D341Med (cell line): ENCODE data around the gene CEBPA.

ENCODE experiments used
- DNase-seq: peaks from one replicate; pipeline ENCODE4 v3.0.0; 2012; ENCODE audit warnings: low spot score

The CEBPA gene

GRCh38 chr19:33302175-33302973 lies at the start of gene CEBPA:
TSS of gene CEBPA (minus strand) at chr19:33302534. CDS start at chr19:33302414, 120 bp downstream.
- DNase-seq = peak; percentile 97

GRCh38 chr19:33350538-33351309 lies 48.4 kb upstream of the CEBPA start:
- DNase-seq = no peak

- DNase-seq = no peak
Observed at GRCh38 chr19:33349319-33350289, 47.3 kb upstream of the CEBPA start.

- DNase-seq = no peak
Observed at GRCh38 chr19:33348301-33349010, 46.1 kb upstream of the CEBPA start.

- no peak for DNase-seq
Observed at GRCh38 chr19:33347300-33347699, 45.0 kb upstream of the CEBPA start.

- DNase-seq = no peak
Observed at GRCh38 chr19:33346665-33347064, 44.3 kb upstream of the CEBPA start.

- no peak for DNase-seq
Observed at GRCh38 chr19:33345163-33345562, 42.8 kb upstream of the CEBPA start.

GRCh38 chr19:33344573-33344925 lies 42.2 kb upstream of the CEBPA start:
- no peak for DNase-seq

- no peak for DNase-seq
Observed at GRCh38 chr19:33343859-33344572, 41.7 kb upstream of the CEBPA start.

- no peak for DNase-seq
Observed at GRCh38 chr19:33343301-33343700, 41.0 kb upstream of the CEBPA start.

GRCh38 chr19:33340991-33341390 lies 38.7 kb upstream of the CEBPA start:
- no peak for DNase-seq

- no peak for DNase-seq
Observed at GRCh38 chr19:33339016-33339984, 37.0 kb upstream of the CEBPA start.

GRCh38 chr19:33335446-33335845 lies 33.1 kb upstream of the CEBPA start:
- no peak for DNase-seq

- no peak for DNase-seq
Observed at GRCh38 chr19:33334271-33334670, 31.9 kb upstream of the CEBPA start.

- no peak for DNase-seq
Observed at GRCh38 chr19:33333642-33334041, 31.3 kb upstream of the CEBPA start.

- DNase-seq = no peak
Observed at GRCh38 chr19:33333151-33333550, 30.8 kb upstream of the CEBPA start.

GRCh38 chr19:33332248-33332647 lies 29.9 kb upstream of the CEBPA start:
- DNase-seq = no peak

- no peak for DNase-seq
Observed at GRCh38 chr19:33329736-33330135, 27.4 kb upstream of the CEBPA start.

- no peak for DNase-seq
Observed at GRCh38 chr19:33329060-33329459, 26.7 kb upstream of the CEBPA start.

GRCh38 chr19:33325920-33326319 lies 23.6 kb upstream of the CEBPA start:
- no peak for DNase-seq
